HG02981 (cell line): ENCODE data around the gene DARS2.
A peak's percentile ranks its signal among the peaks of the same experiment; 100 is the strongest.
"Not testable (repeated sequence)": the region's sequence is repeated elsewhere in the genome, so short reads cannot be mapped to it uniquely, and the experiment has no call there.

Source experiments
- ATAC-seq: cut with Tn5 transposase; IDR thresholded peaks from one replicate; pipeline ENCODE4 v1.9.1; 2021; ENCODE audit warnings: mild to moderate bottlenecking, moderate library complexity; ENCODE audit not compliant: unreplicated experiment

The DARS2 gene, protein sequence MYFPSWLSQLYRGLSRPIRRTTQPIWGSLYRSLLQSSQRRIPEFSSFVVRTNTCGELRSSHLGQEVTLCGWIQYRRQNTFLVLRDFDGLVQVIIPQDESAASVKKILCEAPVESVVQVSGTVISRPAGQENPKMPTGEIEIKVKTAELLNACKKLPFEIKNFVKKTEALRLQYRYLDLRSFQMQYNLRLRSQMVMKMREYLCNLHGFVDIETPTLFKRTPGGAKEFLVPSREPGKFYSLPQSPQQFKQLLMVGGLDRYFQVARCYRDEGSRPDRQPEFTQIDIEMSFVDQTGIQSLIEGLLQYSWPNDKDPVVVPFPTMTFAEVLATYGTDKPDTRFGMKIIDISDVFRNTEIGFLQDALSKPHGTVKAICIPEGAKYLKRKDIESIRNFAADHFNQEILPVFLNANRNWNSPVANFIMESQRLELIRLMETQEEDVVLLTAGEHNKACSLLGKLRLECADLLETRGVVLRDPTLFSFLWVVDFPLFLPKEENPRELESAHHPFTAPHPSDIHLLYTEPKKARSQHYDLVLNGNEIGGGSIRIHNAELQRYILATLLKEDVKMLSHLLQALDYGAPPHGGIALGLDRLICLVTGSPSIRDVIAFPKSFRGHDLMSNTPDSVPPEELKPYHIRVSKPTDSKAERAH

DNA sequence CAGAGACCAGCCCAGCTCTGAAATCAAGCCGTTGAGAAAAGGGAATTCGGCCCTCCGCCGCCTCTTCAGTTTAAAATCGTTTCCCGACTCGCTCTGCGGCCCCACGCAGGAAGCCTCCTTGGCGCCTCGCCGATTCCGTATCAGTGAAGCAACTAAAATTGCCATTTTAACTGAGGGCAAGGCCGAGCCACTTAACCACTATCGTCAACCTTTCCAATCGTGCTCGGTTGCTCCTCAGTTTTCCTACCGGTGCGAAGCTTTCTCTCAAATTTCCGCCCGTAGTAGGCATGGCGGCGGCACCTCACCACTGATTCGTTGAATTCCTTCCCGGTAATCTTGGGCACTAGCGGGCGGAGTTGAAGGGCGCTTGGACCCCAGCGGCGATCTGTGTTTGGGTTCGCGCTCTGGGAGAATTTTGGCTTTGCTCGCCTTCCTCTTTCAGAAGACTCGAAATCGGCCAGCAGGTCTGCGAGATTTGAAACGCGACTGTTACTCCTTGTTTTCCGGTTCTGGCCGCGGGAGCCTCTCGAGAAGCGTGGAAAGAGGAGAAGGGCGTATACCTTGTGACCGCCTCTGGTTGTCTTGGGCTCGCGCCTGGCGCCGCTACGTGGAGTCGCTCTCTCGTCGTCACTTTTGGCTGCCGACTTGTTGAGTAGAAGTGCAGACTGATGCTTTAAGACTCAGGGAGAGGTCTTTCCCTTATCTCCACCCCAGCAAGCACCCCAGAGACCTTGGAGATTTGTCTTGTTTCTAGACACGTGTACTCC is at the start of gene DARS2, which contains the start of gene CENPL:
TSS of gene DARS2 (plus strand) at position 359 of the 767 bp plus-strand sequence. CDS start 557 bp downstream, outside the sequence.
TSS of gene CENPL (minus strand) at position 569 of the 767 bp plus-strand sequence. CDS start 13,584 bp downstream, outside the sequence.
- peak; percentile 75 for ATAC-seq

DNA sequence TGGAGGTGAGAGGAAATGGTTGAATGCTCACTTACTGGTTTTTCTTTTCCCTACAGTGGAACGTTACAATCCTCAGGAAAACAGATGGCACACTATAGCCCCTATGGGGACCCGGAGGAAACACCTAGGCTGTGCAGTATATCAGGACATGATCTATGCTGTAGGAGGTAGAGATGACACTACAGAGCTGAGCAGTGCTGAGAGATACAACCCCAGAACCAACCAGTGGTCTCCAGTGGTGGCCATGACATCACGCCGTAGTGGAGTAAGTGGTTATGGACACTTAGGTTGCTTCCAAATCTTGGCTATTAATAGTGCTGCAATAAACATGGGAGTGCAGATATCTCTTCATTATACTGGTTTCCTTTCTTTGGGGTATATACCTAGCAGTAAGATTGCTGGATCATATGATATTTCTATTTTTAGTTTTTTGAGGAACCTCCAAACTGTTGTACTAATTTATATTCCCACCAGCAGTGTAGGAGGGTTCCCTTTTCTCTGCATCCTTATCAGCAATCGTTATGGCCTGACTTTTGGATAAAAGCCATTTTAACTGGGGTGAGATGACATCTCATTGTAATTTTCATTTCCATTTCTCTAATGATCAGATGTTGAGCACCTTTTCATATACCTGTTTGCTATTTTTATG is 48.8 kb upstream of the DARS2 start:
- ATAC-seq: no peak

DNA sequence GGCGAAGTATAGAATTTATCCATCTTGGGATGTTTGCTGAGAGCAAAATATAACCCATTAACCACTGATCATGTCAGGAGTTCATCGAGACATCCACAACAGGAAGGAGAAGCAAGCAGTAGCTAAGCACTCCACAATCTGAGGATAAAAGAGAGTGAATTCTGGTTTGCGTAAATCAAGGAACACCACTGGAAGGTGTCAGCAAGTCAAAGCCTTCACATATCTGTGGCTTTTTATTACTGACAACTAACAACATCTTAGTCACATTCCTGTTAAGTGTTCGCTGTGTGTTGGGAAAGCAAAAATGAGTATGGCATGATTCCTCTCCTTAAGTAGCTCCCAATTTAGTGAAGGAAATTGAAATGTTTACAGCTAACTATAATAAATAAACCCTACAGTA is 44.5 kb upstream of the DARS2 start:
- no peak for ATAC-seq

DNA sequence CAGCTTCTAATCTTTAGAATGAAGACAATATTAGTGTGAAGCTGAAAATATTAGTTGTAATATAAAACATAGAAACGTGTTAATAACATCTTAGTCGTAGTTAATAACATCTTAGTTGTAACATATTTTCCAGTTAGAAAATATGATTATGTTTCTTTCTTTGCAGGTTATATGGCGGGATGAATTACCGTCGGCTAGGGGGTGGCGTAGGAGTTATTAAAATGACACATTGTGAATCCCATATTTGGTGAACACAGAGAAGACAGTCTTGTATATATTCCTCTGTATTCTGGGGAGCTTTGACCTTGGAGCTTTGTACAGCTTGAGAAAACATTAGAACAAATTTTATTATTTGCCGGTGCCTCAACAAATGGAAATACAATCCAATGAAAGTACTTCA is 39.5 kb upstream of the DARS2 start:
- ATAC-seq: no peak

DNA sequence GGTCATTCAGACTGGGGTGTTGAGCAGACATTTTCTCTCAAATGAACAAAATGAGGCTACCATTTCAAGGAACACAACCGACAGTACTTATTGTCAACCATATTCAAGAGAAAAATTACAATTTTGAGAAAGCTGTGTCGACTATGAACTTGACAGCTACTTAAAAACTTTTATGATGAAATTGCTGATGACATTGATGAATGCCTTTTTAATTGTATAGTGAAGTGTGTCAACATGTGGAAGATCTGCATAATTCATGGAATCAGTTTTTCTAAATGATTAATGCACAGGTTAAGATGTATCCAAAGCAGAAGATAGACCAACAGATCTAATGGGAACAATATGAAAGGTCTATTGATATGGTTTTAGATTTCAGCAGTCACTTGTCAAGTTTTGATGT is 34.6 kb upstream of the DARS2 start:
- no peak for ATAC-seq

DNA sequence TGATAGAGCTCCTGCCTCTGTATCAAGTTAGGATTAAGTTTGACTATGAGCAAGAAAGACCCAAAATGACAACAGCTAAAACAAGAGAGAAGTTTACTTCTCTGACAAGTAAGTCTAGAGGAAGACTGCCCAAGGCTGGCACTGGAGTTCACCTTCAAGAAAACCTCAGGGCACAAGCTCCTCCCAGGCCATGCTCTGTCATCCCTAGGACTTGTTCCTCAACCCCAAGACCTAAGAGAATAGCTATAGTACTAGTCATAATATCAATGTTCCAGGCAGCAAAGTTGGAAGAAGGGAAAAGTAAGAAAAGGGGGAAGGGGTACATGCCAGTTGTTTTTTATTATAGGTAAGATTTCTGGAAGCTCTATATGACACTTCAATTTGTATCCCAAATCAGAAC is 26.4 kb upstream of the DARS2 start:
- no peak for ATAC-seq

DNA sequence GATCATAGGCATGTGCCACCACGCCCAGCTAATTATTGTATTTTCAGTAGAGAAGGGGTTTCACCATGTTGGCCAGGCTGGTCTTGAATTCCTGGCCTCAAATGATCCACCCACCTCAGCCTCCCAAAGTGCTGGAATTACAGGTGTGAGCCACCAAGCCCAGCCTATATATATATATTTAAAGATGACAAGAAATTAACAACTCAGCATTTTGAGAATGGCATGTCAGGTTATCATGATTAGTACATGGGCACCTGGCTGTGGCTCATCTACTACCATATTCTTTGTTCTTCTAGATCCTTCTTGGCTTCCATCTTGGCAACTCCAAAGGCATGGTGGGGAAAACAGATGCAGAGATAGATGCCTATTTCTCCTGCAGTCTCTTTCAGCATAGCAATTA is 24.5 kb upstream of the DARS2 start:
- not testable (repeated sequence) for ATAC-seq

DNA sequence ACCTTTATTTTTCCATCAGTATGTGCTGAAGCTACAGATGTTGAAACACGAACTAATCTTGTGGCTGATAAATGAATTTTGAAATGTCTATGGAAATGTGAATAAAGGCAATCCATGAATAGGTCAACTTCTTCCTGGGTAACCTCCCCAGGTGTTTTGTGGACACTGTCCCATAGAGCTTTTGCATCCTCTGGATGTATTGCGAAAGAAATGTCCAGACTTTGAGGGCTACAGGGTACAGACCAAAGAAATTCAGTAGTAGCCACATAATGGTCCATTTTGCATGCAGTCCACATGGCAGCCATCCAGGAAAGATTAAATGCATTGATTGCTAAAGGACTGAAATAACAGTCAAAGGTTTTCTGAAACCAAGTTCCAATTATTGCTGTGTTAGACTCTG is 21.5 kb upstream of the DARS2 start:
- no peak for ATAC-seq

DNA sequence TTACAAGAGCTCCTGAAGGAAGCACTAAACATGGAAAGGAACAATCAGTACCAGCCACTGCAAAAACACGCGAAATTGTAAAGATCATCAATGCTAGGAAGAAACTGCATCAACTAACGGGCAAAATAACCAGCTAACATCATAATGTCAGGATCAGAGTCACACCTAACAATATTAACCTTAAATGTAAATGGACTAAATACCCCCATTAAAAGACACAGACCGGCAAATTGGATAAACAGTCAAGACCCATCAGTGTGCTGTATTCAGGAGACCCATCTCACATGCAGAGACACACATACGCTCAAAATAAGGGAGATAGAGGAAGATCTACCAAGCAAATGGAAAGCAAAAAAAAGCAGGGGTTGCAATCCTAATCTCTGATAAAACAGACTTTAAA is 10.8 kb upstream of the DARS2 start:
- ATAC-seq: not testable (repeated sequence)

DNA sequence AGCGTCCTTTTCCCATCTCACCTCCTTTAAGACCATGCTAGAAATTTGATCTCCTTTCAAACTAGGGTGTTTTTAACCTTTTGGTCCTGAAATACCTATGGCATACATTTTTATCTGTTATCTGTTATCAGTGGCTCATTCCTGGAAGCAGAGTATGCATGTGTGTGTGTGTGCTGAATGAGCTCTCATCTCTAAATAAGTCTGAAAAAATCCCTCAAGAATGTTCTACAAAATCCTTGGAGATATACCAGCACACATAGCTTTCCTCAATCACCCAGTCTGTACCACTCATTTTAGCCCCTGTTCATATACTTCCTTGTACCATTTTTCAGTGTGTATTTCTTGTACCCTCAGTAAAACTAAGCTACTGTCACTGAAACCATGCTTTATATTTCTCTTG is 6.0 kb upstream of the DARS2 start:
- no peak for ATAC-seq

DNA sequence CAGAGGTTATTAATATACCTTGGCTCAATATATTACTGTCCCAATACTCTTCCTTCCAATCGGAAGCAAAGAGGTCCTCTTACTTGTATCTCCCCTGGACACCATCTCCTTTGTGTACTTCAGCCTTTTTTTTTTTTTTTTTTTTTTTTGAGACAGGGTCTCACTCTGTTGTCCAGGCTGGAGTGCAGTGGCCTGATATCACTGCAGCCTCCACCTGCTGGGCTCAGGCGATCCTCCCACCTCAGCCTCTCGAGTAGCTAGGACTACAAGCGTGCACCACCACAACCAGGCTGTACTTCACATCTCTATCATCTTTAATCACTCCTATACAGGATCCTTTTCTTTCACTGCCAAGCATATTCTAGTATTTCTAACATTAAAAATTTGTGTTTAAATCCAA is 2.8 kb upstream of the DARS2 start:
- no peak for ATAC-seq

DNA sequence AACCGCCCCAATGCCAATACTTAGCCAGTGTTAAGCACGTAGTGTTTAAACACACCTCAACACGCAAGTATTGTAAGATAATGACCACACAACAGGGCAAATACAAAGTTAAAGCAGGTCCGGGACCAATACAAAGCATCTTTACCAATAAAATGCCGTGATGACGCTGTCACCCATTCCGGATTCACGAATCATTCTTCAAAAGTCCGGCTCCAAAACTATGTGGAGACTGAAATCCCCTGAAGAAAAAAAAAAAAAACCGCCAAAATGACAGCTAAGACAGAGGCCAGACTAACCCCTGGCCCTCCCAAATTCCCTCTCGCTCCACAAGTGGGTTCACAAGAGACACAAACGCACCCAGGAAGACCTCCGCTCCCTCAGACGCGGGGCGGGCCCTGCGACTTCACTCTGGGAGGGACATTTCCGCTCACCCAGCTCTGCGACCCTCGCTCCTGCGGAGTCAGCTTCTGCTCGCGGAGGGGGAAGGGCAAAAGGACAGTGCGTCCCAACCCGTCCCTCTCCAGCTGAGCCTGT is 625 bp upstream of the DARS2 start:
- peak; percentile 36 for ATAC-seq

DNA sequence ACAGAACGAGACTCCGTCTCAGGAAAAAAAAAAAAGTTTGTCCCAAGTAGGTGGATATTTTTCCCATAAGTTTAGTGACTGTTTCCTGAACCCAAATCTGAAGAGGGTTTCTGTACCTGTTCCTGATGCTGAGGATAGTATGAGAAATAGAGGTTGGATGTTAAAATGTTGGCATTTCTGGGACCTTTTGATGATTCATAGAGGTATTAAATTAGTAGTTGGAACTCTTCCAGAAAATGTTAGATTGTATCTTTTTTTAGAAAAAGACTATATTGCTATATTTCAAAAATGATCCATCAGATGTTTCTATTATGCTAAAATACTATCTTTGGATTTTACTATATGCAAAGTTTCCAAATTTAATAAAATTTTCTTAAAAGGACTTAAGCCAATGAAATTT is 3.1 kb downstream of the DARS2 start:
- ATAC-seq: no peak

DNA sequence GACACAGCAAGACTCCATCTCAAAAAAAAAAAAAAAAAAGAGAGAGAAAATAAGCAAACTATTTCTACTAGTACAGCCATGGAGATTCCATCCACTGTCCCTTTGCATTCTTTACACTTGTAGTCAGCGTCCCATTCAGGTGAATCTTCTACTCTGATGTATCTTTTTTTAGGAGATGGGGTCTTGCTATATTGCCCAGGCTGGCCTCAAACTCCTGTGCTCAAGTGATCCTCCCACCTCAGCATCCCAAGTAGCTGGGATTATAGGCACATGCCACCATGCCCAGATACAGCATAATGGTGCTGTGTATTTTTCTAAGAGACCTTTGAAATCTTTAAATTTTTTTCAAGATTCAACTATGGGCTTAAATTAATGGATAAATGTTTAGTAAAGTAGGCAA is 8.3 kb downstream of the DARS2 start:
- ATAC-seq: no peak

DNA sequence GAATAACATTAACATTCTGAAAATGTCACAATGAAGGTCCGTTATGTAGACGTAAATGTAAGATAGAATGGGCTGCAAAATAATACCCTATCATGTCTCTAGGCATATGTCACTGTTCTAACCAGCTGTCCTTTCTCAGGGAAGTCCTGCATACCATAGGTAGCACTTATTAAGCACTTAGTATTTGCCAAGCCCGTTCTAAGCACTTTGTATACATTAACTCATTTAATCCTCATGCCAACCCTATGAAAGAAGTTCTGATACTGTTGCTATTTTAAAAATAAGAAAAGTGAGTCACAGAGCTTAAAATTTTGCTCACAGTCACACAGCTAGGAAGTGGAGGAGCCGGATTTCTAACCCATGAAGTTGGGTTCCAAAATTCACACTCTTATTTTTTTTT is 27.6 kb downstream of the DARS2 start:
- no peak for ATAC-seq

DNA sequence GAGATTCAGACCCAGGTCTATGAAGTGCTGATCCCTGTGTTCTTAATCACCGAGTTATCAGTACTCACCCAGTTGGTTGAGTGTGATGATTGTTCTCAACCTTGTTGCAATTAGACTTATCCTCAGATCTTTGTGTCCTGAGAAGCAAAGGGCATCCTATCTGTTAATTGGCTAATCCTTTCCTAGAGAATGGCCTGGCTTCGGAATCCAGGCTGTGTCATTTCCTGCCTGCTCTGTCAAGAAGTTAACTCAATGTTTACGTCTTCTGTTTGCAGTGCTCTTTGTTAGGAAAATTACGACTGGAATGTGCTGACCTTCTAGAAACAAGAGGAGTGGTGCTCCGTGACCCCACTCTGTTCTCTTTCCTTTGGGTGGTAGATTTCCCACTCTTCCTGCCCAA is 28.6 kb downstream of the DARS2 start:
- ATAC-seq: no peak

DNA sequence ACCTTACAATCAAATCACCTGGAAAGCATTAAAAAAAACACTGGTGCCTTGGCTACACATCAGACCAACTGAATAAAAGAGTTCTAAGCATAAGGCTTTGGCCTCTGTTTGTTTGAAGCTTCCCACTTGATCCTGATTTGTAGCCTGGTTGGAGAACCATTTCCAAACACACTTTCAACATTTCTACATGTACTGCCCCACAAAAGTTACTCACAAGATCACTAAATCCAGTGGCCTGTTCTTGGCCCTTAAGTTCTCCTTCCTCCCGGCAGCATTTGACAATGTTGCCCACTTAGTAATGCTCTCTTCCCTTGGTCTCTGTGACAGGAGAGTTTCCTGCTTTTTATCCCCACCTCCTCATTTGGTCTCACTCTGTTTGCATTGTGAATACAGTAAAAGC is 31.5 kb downstream of the DARS2 start:
- no peak for ATAC-seq

DNA sequence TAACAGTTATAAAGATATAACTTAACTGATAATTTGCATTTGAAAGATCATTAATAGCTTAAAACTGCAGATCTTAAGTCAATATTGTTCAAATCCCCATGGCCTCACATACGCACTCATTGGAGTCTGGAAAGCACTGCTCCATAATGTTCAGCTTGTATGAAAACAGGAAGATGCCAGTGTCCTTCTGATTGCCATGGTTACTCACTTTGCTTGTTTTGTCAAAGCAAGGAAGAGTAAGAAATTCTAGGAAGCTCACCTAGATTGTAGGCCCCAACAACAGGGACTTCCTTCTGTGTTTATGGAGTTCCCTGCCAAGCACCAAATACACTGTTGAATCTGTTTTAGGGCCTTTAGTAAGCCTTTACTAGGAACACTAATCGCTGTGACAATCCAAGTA is 32.4 kb downstream of the DARS2 start:
- no peak for ATAC-seq

DNA sequence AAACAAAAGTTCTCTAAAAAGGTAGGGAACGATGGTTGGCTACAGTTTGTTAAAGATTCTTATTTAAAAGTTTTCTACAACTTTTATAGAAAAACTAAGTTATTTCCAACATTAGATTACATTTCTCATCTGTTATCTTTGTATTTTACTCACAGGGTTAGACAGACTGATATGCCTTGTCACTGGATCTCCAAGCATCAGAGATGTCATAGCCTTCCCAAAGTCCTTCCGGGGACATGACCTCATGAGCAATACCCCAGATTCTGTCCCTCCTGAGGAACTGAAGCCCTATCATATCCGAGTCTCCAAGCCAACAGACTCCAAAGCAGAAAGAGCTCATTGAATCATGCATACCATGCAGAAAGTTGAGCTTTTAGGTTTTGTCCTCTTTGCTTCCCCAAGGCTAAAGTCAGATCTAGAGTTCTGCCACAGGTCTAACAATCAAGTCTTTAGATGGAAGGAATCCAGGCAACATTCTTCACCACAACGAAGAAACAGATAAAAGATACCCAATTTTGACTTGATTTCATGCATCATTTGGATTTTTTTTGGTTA is 33.0 kb downstream of the DARS2 start:
- no peak for ATAC-seq

DNA sequence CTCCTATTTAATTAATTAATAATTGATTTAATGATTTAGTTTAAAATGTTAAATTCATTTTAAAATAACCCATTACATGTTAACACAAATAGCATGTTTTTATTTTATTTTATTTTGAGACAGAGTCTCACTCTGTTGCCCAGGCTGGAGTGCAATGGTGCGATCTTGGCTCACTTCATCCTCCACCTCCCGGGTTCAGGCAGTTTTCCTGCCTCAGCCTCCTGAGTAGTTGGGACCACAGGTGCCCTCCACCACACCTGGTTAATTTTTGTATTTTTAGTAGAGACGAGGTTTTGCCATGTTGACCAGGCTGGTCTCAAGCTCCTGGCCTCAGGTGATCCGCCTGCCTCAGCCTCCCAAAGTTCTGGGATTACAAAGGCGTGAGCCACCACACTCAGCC is 35.1 kb downstream of the DARS2 start:
- ATAC-seq: not testable (repeated sequence)

DNA sequence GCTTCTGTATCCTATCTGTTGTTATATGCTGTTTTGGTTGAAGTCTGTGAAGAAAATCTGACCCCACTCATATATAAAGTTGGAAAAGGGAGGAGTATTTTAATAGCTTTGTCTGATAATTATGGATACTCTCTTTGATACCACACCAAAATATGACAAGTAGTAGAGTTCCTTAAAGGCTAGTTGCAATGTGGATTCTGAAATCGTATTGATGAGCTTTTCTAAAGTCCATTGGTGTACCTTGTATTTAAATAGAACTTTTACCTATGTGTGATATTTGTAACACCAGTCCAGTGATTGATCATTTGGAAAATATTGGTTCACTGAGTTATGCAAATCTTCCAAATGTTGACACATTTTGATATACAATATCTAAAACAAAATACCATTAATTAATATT is 35.6 kb downstream of the DARS2 start:
- ATAC-seq: no peak
